ENCODE data around the gene REV1. TPM values are rescaled to one million over a fixed set of nuclear protein-coding genes. Genes with fewer than 3 reads are reported as not detected.

The REV1 gene
- total and polyA plus RNA-seq, 2 of the 8 experiments (the other 6 are each of a cell fraction or from before 2014, with no cell fraction given) = 16.6 to 34.3 TPM

DNA sequence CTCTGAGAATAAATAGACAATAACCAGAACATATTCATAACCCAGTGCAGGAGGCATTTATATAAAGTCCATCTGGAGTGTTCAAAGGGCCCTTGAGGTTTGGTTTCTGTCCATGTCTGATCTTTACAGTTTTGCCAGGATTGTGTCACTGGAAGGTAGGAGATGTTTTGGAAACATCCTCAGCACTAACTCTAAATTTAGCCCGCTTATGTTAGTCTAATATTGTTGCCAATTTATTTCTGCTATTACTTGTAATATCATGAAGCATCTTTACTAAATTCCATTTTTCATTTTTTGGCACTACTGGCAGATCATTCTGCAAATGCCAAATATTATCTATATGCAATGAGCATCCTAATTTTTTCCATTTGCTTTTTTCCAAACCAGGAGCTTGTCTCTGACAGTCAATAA is 22.4 kb upstream of the REV1 start:
- Histone ChIP-seq H3K56ac (replicated peaks; ENCODE audit: insufficient read length, low read depth, low read length) (no peak overlapping the region), H3K23ac (ENCODE audit: insufficient read length) (no peak overlapping the region), H2BK120ac (replicated peaks; ENCODE audit: low read depth, low read length) (no peak overlapping the region), H3K14ac (ENCODE audit: insufficient read length) (no peak overlapping the region), H2BK5ac (ENCODE audit: low read depth, low read length) (no peak overlapping the region), H4K20me1 (replicated peaks in 1 of 2; ENCODE audit: control insufficient read depth in 1 of 2, insufficient read depth in 2 of 2, low read length in 2 of 2) (no peaks in the 10 kb centered on the region), H3K27ac (ENCODE audit: low read depth, low read length) (no peak overlapping the region), H4K91ac (replicated peaks; ENCODE audit: insufficient read length, low read length) (no peak overlapping the region), H3K4me3 (ENCODE audit: extremely low read depth in 1 of 4, insufficient read depth in 2 of 4, low read depth in 3 of 4, low read length in 4 of 4) (no peak overlapping the region), H3K79me1 (ENCODE audit: low read depth, low read length) (no peaks in the 10 kb centered on the region; the same call in 1 of the 2 replicates), H2BK20ac (ENCODE audit: low read length) (no peak overlapping the region), H4K5ac (ENCODE audit: insufficient read length, low read depth, low read length) (no peak overlapping the region), H3K27me3 (replicated peaks in 1 of 4; ENCODE audit: control insufficient read depth in 3 of 4, extremely low read depth in 1 of 4, insufficient read depth in 3 of 4, low read length in 3 of 4) (no peaks in the 10 kb centered on the region; a peak in 1 of 7 replicates), H3K9ac (replicated peaks in 1 of 4; ENCODE audit: extremely low read depth in 1 of 4, low read depth in 3 of 4, low read length in 3 of 4) (no peak overlapping the region), H3K23me2 (ENCODE audit: low read depth, low read length) (no peaks in the 10 kb centered on the region), H3K18ac (ENCODE audit: extremely low read depth, low read length) (no peak overlapping the region), H3K4me2 (ENCODE audit: insufficient read depth in 1 of 2, low read depth in 2 of 2, low read length in 2 of 2) (no peak overlapping the region), H2BK12ac (ENCODE audit: low read depth, low read length) (no peak overlapping the region), H3K36me3 (ENCODE audit: control insufficient read depth in 2 of 4, insufficient read depth in 4 of 4, low read length in 3 of 4) (no peaks in the 10 kb centered on the region), H3K4ac (replicated peaks; ENCODE audit: insufficient read length, low read depth, low read length) (no peak overlapping the region), H2AK5ac (ENCODE audit: low read depth, low read length) (no peak overlapping the region), H2AFZ (ENCODE audit: low read length) (no peak overlapping the region), H3K9me3 (ENCODE audit: insufficient read depth in 2 of 2, low read depth in 1 of 2, low read length in 1 of 2) (no peaks in the 10 kb centered on the region), H3K79me2 (ENCODE audit: control insufficient read depth in 1 of 2, insufficient read depth in 2 of 2, low read length in 2 of 2) (no peaks in the 10 kb centered on the region), H2BK15ac (ENCODE audit: low read length) (no peak overlapping the region), H4K8ac (ENCODE audit: extremely low read depth, insufficient read depth, low read length) (no peak overlapping the region), H3K4me1 (replicated peaks in 1 of 4; ENCODE audit: control insufficient read depth in 3 of 4, insufficient read depth in 4 of 4, low read length in 3 of 4) (no peaks in the 10 kb centered on the region)
- DNase-seq (ENCODE audit: low read depth in 1 of 2, low spot score in 2 of 2) = no peak
- ChIA-PET POLR2A (ENCODE audit: partially characterized antibody) (no interaction called here), CTCF (ENCODE audit: partially characterized antibody) (no interaction called here)
- no peak for FAIRE-seq
- WGBS, 2 experiments (ENCODE audit: extremely low coverage in 1 of 2, insufficient coverage in 1 of 2, insufficient read length in 1 of 2, insufficient replicate concordance in 2 of 2, low coverage in 1 of 2, low lambda C conversion rate in 2 of 2, missing lambda C conversion rate in 1 of 2) = 90% methylated on average over 1 of the region's 1 CpG; no CpG with 5 or more reads in 1 of the 2 experiments
- TF ChIP-seq SP2 (IDR thresholded peaks at IDR 0.05; ENCODE audit: low read length) = no peak
- TF ChIP-seq NRF1 (IDR thresholded peaks at IDR 0.05; ENCODE audit: low read depth, low read length) = no peak
- no peak for TF ChIP-seq BCL11A (IDR thresholded peaks at IDR 0.05; ENCODE audit: low read depth in 2 of 2, low read length in 2 of 2)
- TF ChIP-seq TBP (IDR thresholded peaks at IDR 0.05; ENCODE audit: low read depth, low read length) = no peak
- no peak for TF ChIP-seq KDM5A (IDR thresholded peaks at IDR 0.05; ENCODE audit: low read length)
- TF ChIP-seq CHD1 (IDR thresholded peaks at IDR 0.05; ENCODE audit: low read depth, low read length) = no peak
- TF ChIP-seq FOSL1 (IDR thresholded peaks at IDR 0.05; ENCODE audit: insufficient read depth, low read depth, low read length) = no peak
- no peak for TF ChIP-seq BACH1 (IDR thresholded peaks at IDR 0.05; ENCODE audit: low read length)
- TF ChIP-seq SAP30 (IDR thresholded peaks at IDR 0.05; ENCODE audit: insufficient read depth, insufficient replicate concordance, low read length) = no peak
- no peak for TF ChIP-seq TCF12 (IDR thresholded peaks at IDR 0.05; ENCODE audit: low read depth, low read length)
- TF ChIP-seq, protein P1, sequence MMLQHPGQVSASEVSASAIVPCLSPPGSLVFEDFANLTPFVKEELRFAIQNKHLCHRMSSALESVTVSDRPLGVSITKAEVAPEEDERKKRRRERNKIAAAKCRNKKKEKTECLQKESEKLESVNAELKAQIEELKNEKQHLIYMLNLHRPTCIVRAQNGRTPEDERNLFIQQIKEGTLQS (IDR thresholded peaks at IDR 0.05; ENCODE audit: insufficient read depth, low read depth, low read length) = no peak
- TF ChIP-seq BRCA1 (IDR thresholded peaks at IDR 0.05; ENCODE audit: low read depth, low read length) = no peak
- TF ChIP-seq EZH2 (IDR thresholded peaks at IDR 0.05; ENCODE audit: low read depth, low read length, severe bottlenecking) = no peak
- TF ChIP-seq RFX5 (IDR thresholded peaks at IDR 0.05; ENCODE audit: borderline replicate concordance, low read depth, low read length) = no peak
- TF ChIP-seq SRF (IDR thresholded peaks at IDR 0.05; ENCODE audit: low read depth, low read length) = no peak

All from H1 (cell line).